IMR-90 (cell line): ENCODE results near the gene TCF7L1. TPM values are rescaled to one million over a fixed set of nuclear protein-coding genes. Genes with fewer than 3 reads are reported as not detected.

Experiments
- ATAC-seq: fragments of 200-7000 bp; cut with Tn5 transposase; 2 replicates; pipeline ENCODE4 v1.9.1; 2020; ENCODE audit warnings: low read depth, mild to moderate bottlenecking, moderate library complexity
- BruUV-seq: library from RNA; stranded (reverse); fragments of 400-500 nt; replicated peaks from 2 replicates; lab custom pipeline; 2021; lab: Mats Ljungman, UMichigan
- CTCF ChIA-PET: fragments of 300-600 bp; formaldehyde crosslinking; extraction: SDS; loops from one replicate; lab custom pipeline; 2021; ENCODE audit warnings: antibody characterized with exemption; lab: Yijun Ruan, JAX
- POLR2A ChIA-PET: fragments of 300-600 bp; sonication (Branson Sonifier 250); formaldehyde crosslinking; loops from one replicate; lab custom pipeline; 2022; ENCODE audit warnings: antibody characterized with exemption; ENCODE audit not compliant: unreplicated experiment; lab: Charles Lee
- DNase-seq: peaks from one replicate; pipeline ENCODE4 v3.0.0; 2013
- H2AFZ ChIP-seq: replicated peaks from 2 replicates; pipeline ENCODE3; 2013; ENCODE audit warnings: low read length, mild to moderate bottlenecking; ENCODE audit not compliant: poor library complexity
- H2AK5ac ChIP-seq: 2 replicates; pipeline ENCODE4 v1.6.1; 2013; ENCODE audit warnings: low read depth, low read length, inconsistent platforms
- H2AK9ac ChIP-seq: replicated peaks from 2 replicates; pipeline ENCODE3; 2013; ENCODE audit warnings: mild to moderate bottlenecking, low read depth, low read length, moderate library complexity; ENCODE audit not compliant: poor library complexity
- H2BK120ac ChIP-seq: 2 replicates; pipeline ENCODE4 v1.6.1; 2013; ENCODE audit warnings: low read depth, low read length, inconsistent platforms
- H2BK15ac ChIP-seq: 3 replicates; pipeline ENCODE4 v1.6.1; 2013; ENCODE audit warnings: low read depth, low read length, inconsistent platforms
- H2BK20ac ChIP-seq: 2 replicates; pipeline ENCODE4 v1.6.1; 2013; ENCODE audit warnings: low read depth, mild to moderate bottlenecking, inconsistent platforms, low read length, moderate library complexity
- H2BK5ac ChIP-seq: 2 replicates; pipeline ENCODE4 v1.6.1; 2013; ENCODE audit warnings: mild to moderate bottlenecking, low read depth, low read length, inconsistent platforms; ENCODE audit not compliant: poor library complexity, severe bottlenecking
- H3K14ac ChIP-seq: replicated peaks from 2 replicates; pipeline ENCODE4 v1.6.1; 2013; ENCODE audit warnings: low read depth, low read length, inconsistent platforms
- H3K18ac ChIP-seq: 2 replicates; pipeline ENCODE4 v1.6.1; 2013; ENCODE audit warnings: low read depth, low read length, control low read depth
- H3K23ac ChIP-seq: 2 replicates; pipeline ENCODE4 v1.6.1; 2013; ENCODE audit warnings: low read depth, low read length, inconsistent platforms
- H3K27ac ChIP-seq: 2 replicates; pipeline ENCODE4 v1.5.1; 2013; ENCODE audit warnings: mild to moderate bottlenecking, control low read depth, low read length; ENCODE audit not compliant: insufficient read depth
- H3K27me3 ChIP-seq: 2 replicates; pipeline ENCODE4 v1.6.1; 2013; ENCODE audit warnings: low read length; ENCODE audit not compliant: control insufficient read depth, insufficient read depth
- H3K36me3 ChIP-seq: 2 replicates; pipeline ENCODE4 v1.6.1; 2013; ENCODE audit warnings: low read length, mixed read lengths; ENCODE audit not compliant: control insufficient read depth, insufficient read depth
- H3K4ac ChIP-seq: 2 replicates; pipeline ENCODE4 v1.6.1; 2013; ENCODE audit warnings: low read depth, low read length, inconsistent platforms
- H3K4me1 ChIP-seq: 2 replicates; pipeline ENCODE4 v1.6.1; 2013; ENCODE audit warnings: low read length, mixed read lengths; ENCODE audit not compliant: control insufficient read depth, insufficient read depth
- H3K4me2 ChIP-seq: 2 replicates; pipeline ENCODE4 v1.6.1; 2013; ENCODE audit warnings: low read depth, mild to moderate bottlenecking, control low read depth, low read length, moderate library complexity
- H3K4me3 ChIP-seq: 2 replicates; pipeline ENCODE4 v1.5.1; 2013; ENCODE audit warnings: low read depth, mild to moderate bottlenecking, control low read depth, low read length, moderate library complexity; ENCODE audit not compliant: insufficient read depth
- H3K56ac ChIP-seq: 2 replicates; pipeline ENCODE4 v1.6.1; 2013; ENCODE audit warnings: low read length, inconsistent platforms; ENCODE audit not compliant: insufficient read depth; ENCODE audit errors: extremely low read depth
- H3K79me1 ChIP-seq, 2 experiments: 2 replicates each; pipeline ENCODE4 v1.6.1; 2013; ENCODE audit warnings: low read length in 2 of 2, inconsistent platforms in 1 of 2, low read depth in 1 of 2
- H3K9ac ChIP-seq: 2 replicates; pipeline ENCODE4 v1.6.1; 2013; ENCODE audit warnings: low read depth, low read length, control low read depth
- H3K9me1 ChIP-seq: 2 replicates; pipeline ENCODE4 v1.6.1; 2013; ENCODE audit warnings: low read length, inconsistent platforms; ENCODE audit not compliant: insufficient read depth
- H3K9me3 ChIP-seq: 2 replicates; pipeline ENCODE4 v1.6.1; 2013; ENCODE audit warnings: low read length; ENCODE audit not compliant: control insufficient read depth, insufficient read depth
- H4K20me1 ChIP-seq: 2 replicates; pipeline ENCODE4 v1.6.1; 2013; ENCODE audit warnings: low read length, inconsistent platforms; ENCODE audit not compliant: insufficient read depth
- H4K5ac ChIP-seq: 2 replicates; pipeline ENCODE4 v1.6.1; 2013; ENCODE audit warnings: mild to moderate bottlenecking, low read depth, low read length, control low read depth
- H4K8ac ChIP-seq, 2 experiments: 2 replicates each; pipeline ENCODE4 v1.6.1; 2013; ENCODE audit warnings: low read depth in 2 of 2, low read length in 2 of 2, control low read depth in 1 of 2, inconsistent platforms in 1 of 2
- H4K91ac ChIP-seq: 2 replicates; pipeline ENCODE4 v1.6.1; 2013; ENCODE audit warnings: low read depth, low read length, inconsistent platforms; ENCODE audit not compliant: insufficient read depth
- BHLHE40 ChIP-seq: fragments of 150-350 bp; IDR thresholded peaks from 2 replicates; pipeline ENCODE4 v1.6.1; 2016; ENCODE audit warnings: mild to moderate bottlenecking, low read depth, low read length
- CEBPB ChIP-seq: IDR thresholded peaks from 2 replicates; pipeline ENCODE4 v1.6.1; 2012; ENCODE audit warnings: low read depth, low read length, improper control_type of control experiment
- CHD1 ChIP-seq: IDR thresholded peaks from 2 replicates; pipeline ENCODE4 v1.6.1; 2012; ENCODE audit warnings: low read depth, low read length, improper control_type of control experiment
- CTCF ChIP-seq: conservative IDR thresholded peaks from 2 replicates; pipeline ENCODE4 v1.5.1; 2012; ENCODE audit warnings: mild to moderate bottlenecking, low read depth, low read length, improper control_type of control experiment
- FOS ChIP-seq: fragments of 150-350 bp; IDR thresholded peaks from 2 replicates; pipeline ENCODE4 v1.6.1; 2016; ENCODE audit warnings: low read depth, low read length
- MAFK ChIP-seq: IDR thresholded peaks from 2 replicates; pipeline ENCODE4 v1.6.1; 2012; ENCODE audit warnings: low read depth, low read length, improper control_type of control experiment
- MAZ ChIP-seq: IDR thresholded peaks from 2 replicates; pipeline ENCODE4 v1.6.1; 2012; ENCODE audit warnings: low read depth, mild to moderate bottlenecking, low read length, improper control_type of control experiment, moderate library complexity, borderline replicate concordance
- MXI1 ChIP-seq: IDR thresholded peaks from 2 replicates; pipeline ENCODE4 v1.6.1; 2012; ENCODE audit warnings: low read depth, mild to moderate bottlenecking, low read length, moderate library complexity, borderline replicate concordance
- NFE2L2 ChIP-seq: fragments of 150-350 bp; IDR thresholded peaks from 2 replicates; pipeline ENCODE4 v1.6.1; 2016; ENCODE audit warnings: low read depth, mild to moderate bottlenecking, low read length
- POLR2A ChIP-seq: IDR thresholded peaks from 2 replicates; pipeline ENCODE4 v1.6.1; 2012; ENCODE audit warnings: mild to moderate bottlenecking, low read depth, low read length
- RAD21 ChIP-seq: IDR thresholded peaks from 2 replicates; pipeline ENCODE4 v1.6.1; 2012; ENCODE audit warnings: low read length, improper control_type of control experiment
- RCOR1 ChIP-seq: IDR thresholded peaks from 2 replicates; pipeline ENCODE4 v1.6.1; 2012; ENCODE audit warnings: mild to moderate bottlenecking, low read length, improper control_type of control experiment; ENCODE audit not compliant: insufficient replicate concordance
- RFX5 ChIP-seq: IDR thresholded peaks from 2 replicates; pipeline ENCODE4 v1.8.0; 2012; ENCODE audit warnings: low read depth, mild to moderate bottlenecking, low read length, moderate library complexity
- SMC3 ChIP-seq: fragments of 150-350 bp; IDR thresholded peaks from 2 replicates; pipeline ENCODE4 v1.6.1; 2016; ENCODE audit warnings: low read depth, mild to moderate bottlenecking, antibody characterized with exemption, low read length, moderate library complexity
- WGBS, 2 experiments: methylation state at CpG; one replicate each; pipeline versions ENCODE4 v1.1.5 to v1.1.7; 2013; ENCODE audit warnings: missing lambda C conversion rate in 2 of 2; ENCODE audit not compliant: insufficient read length in 1 of 2; ENCODE audit errors: extremely low coverage in 2 of 2; 5-methylcytosine and 5-hydroxymethylcytosine counted together
- dilution Hi-C: fragments of 300-500 bp; cut with HindIII; formaldehyde crosslinking; loops from one replicate; pipeline ENCODE4 v1.14.3; 2018; ENCODE audit warnings: low sequenced_read_pairs; ENCODE audit not compliant: unreplicated experiment
- in situ Hi-C: fragments of 300-500 bp; cut with MboI; formaldehyde crosslinking; loops from 3 replicates; pipeline ENCODE4 v1.14.3; 2019; ENCODE audit warnings: low sequenced_read_pairs, inconsistent platforms, mixed read lengths
- intact Hi-C: fragments of 100-400 bp; cut with micrococcal nuclease; formaldehyde crosslinking; loops from 2 replicates; pipeline ENCODE4 v1.10.0; 2022
- polyA plus RNA-seq, 3 experiments: library from polyadenylated mRNA; depleted of rRNA; stranded (reverse); fragments of >200 nt; gene quantifications; 2 replicates each; pipeline ENCODE4 v1.2.3, GENCODE V29; 2012; ENCODE audit warnings: low replicate concordance in 1 of 3
- total RNA-seq: library from RNA; depleted of rRNA; stranded (reverse); fragments of >200 nt; gene quantifications from 2 replicates; pipeline ENCODE4 v1.2.3, GENCODE V29; 2012
- TF ChIP-seq, protein P1 (sequence below): fragments of 150-350 bp; IDR thresholded peaks from 2 replicates; pipeline ENCODE4 v1.6.1; 2016; ENCODE audit warnings: low read depth, mild to moderate bottlenecking, low read length, moderate library complexity, borderline replicate concordance
- TF ChIP-seq, protein P2 (sequence below): fragments of 150-350 bp; IDR thresholded peaks from 2 replicates; pipeline ENCODE4 v1.6.1; 2017; ENCODE audit warnings: mild to moderate bottlenecking, antibody characterized with exemption, low read length, low read depth

TCF7L1 gene
- total and polyA plus RNA-seq, 2 of the 4 experiments (the other 2 are of a cell fraction): 0.72 to 11.1 TPM

- Histone ChIP-seq H4K20me1 (peaks cover 38% of the 10 kb centered on the region), H3K9me1 (peaks cover 11% of the 10 kb centered on the region), H3K23ac (no peak overlapping the region), H2AFZ (no peak overlapping the region), H3K14ac (no peak overlapping the region), H3K4me3 (no peak overlapping the region), H3K4me2 (no peak overlapping the region), H3K79me1 (peaks cover 25 to 45% of the 10 kb centered on the region in 2 experiments), H3K9ac (no peak overlapping the region), H3K4ac (no peak overlapping the region), H3K4me1 (peaks cover 11% of the 10 kb centered on the region), H3K18ac (no peak overlapping the region), H2BK5ac (no peak overlapping the region), H2AK9ac (no peak overlapping the region), H3K27ac (no peak overlapping the region), H3K56ac (no peak overlapping the region), H2BK15ac (no peak overlapping the region), H4K5ac (no peak overlapping the region), H3K27me3 (no peaks in the 10 kb centered on the region), H3K9me3 (no peaks in the 10 kb centered on the region), H2BK20ac (no peak overlapping the region), H2AK5ac (no peak overlapping the region), H2BK120ac (no peak overlapping the region), H4K8ac (no peak overlapping the region), H3K36me3 (peaks cover 3% of the 10 kb centered on the region), H4K91ac (no peak overlapping the region)
- DNase-seq (peak; percentile 24), ATAC-seq (no peak)
- POLR2A ChIA-PET: no interaction called here
- no CpG with 5 or more reads among the region's 8 CpGs for WGBS, 2 experiments
- intact Hi-C loops (no loop called here), in situ Hi-C loops (no loop called here), dilution Hi-C loops (no loop called here)
- CTCF ChIA-PET: interaction anchor here (1.0 kb wide), 1 partner anchor 64 kb away, joined by 3 read pairs; no protein-coding TSS in a partner anchor
- BruUV-seq: no TSS peak
- TF ChIP-seq FOS (no peak), SMC3 (no peak), CHD1 (no peak), MAFK (no peak), CTCF (no peak), BHLHE40 (no peak), MXI1 (no peak), RFX5 (no peak), CEBPB (no peak), POLR2A (no peak), RAD21 (no peak), RCOR1 (no peak), MAZ (no peak), NFE2L2 (no peak)
- TF ChIP-seq, protein P1, sequence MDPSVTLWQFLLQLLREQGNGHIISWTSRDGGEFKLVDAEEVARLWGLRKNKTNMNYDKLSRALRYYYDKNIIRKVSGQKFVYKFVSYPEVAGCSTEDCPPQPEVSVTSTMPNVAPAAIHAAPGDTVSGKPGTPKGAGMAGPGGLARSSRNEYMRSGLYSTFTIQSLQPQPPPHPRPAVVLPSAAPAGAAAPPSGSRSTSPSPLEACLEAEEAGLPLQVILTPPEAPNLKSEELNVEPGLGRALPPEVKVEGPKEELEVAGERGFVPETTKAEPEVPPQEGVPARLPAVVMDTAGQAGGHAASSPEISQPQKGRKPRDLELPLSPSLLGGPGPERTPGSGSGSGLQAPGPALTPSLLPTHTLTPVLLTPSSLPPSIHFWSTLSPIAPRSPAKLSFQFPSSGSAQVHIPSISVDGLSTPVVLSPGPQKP: no peak
- TF ChIP-seq, protein P2, sequence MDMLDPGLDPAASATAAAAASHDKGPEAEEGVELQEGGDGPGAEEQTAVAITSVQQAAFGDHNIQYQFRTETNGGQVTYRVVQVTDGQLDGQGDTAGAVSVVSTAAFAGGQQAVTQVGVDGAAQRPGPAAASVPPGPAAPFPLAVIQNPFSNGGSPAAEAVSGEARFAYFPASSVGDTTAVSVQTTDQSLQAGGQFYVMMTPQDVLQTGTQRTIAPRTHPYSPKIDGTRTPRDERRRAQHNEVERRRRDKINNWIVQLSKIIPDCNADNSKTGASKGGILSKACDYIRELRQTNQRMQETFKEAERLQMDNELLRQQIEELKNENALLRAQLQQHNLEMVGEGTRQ: no peak
Measured at GRCh38 chr2:85221067-85221691, 88.0 kb downstream of the TCF7L1 start.
